Measurements from ENCODE around the gene VPS39.

Gene VPS39

DNA sequence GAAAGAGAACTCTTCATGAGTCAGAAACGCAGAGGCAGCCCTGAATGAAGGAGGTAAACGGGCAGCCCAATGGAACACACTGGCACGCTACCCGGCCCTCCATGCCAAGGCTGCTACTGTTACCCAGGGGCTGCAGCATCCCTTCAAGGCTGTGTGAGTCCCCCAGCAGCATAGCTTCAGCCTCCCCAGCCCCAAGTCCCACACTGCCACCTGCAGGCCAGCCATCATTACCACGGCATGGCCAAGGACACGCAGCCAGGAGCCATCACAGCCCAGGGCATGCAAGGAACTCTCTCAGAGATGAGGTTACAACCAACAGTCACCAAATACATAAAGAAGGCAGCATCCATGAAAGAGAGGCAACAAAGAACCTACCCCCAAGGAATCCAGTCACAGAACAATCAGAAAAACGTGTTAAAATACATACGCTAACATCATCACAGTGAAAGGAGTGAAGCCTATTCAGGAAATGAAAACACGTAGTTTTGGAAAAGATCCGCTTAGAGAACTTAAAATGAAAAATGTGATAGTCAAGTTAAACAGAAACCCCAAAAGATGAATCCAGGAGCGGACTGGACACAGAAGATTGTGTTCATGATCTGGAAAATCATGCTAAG is 74.1 kb downstream of the VPS39 start:
- Histone ChIP-seq H3K9me3 (ENCODE audit: control insufficient read depth, low read length) (no peaks in the 10 kb centered on the region), H2AFZ (no peak overlapping the region), H3K9ac (no peak overlapping the region), H3K27ac (no peak overlapping the region), H3K27me3 (ENCODE audit: control insufficient read depth, insufficient read depth, low read length) (no peaks in the 10 kb centered on the region), H3K4me3 (ENCODE audit: low read depth, low read length) (no peak overlapping the region), H3K36me3 (ENCODE audit: control insufficient read depth, insufficient read depth, low read length) (no peaks in the 10 kb centered on the region), H3K4me1 (no peaks in the 10 kb centered on the region), H3K4me2 (ENCODE audit: low read length) (no peak overlapping the region), H3K79me2 (no peaks in the 10 kb centered on the region)
- TF ChIP-seq, protein P1, sequence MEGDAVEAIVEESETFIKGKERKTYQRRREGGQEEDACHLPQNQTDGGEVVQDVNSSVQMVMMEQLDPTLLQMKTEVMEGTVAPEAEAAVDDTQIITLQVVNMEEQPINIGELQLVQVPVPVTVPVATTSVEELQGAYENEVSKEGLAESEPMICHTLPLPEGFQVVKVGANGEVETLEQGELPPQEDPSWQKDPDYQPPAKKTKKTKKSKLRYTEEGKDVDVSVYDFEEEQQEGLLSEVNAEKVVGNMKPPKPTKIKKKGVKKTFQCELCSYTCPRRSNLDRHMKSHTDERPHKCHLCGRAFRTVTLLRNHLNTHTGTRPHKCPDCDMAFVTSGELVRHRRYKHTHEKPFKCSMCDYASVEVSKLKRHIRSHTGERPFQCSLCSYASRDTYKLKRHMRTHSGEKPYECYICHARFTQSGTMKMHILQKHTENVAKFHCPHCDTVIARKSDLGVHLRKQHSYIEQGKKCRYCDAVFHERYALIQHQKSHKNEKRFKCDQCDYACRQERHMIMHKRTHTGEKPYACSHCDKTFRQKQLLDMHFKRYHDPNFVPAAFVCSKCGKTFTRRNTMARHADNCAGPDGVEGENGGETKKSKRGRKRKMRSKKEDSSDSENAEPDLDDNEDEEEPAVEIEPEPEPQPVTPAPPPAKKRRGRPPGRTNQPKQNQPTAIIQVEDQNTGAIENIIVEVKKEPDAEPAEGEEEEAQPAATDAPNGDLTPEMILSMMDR (IDR thresholded peaks at IDR 0.05) = peak; percentile 33

DNA sequence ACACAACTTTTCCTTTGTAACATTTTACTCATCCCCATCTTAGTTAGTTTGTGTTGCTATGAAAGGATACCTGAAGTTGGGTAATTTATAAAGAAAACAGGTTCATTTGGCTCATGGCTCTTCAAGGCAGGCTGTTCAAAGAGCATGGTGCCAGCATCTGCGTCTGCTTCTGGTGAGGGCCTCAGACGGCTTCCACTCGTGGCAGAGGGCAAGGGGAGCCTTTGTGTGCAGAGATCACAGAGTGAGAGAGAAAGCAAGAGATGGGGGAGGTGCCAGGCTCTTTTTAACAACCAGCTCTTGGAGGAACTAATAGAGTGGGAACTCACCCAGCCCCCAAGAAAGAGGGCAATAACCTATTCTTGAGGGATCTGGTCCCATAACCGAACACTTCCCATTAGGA is 74.7 kb downstream of the VPS39 start:
- H3K4me1 ChIP-seq = no peaks in the 10 kb centered on the region
- no peak overlapping the region for H2AFZ ChIP-seq
- no peak overlapping the region for H3K4me3 ChIP-seq (ENCODE audit: low read depth, low read length)
- H3K36me3 ChIP-seq (ENCODE audit: control insufficient read depth, insufficient read depth, low read length) = no peaks in the 10 kb centered on the region
- no peak overlapping the region for H3K9ac ChIP-seq
- TF ChIP-seq, protein P1 (IDR thresholded peaks at IDR 0.05) = no peak
- H3K27me3 ChIP-seq (ENCODE audit: control insufficient read depth, insufficient read depth, low read length) = no peaks in the 10 kb centered on the region
- no peaks in the 10 kb centered on the region for H3K79me2 ChIP-seq
- no peak overlapping the region for H3K4me2 ChIP-seq (ENCODE audit: low read length)
- no peaks in the 10 kb centered on the region for H3K9me3 ChIP-seq (ENCODE audit: control insufficient read depth, low read length)
- no peak overlapping the region for H3K27ac ChIP-seq

DNA sequence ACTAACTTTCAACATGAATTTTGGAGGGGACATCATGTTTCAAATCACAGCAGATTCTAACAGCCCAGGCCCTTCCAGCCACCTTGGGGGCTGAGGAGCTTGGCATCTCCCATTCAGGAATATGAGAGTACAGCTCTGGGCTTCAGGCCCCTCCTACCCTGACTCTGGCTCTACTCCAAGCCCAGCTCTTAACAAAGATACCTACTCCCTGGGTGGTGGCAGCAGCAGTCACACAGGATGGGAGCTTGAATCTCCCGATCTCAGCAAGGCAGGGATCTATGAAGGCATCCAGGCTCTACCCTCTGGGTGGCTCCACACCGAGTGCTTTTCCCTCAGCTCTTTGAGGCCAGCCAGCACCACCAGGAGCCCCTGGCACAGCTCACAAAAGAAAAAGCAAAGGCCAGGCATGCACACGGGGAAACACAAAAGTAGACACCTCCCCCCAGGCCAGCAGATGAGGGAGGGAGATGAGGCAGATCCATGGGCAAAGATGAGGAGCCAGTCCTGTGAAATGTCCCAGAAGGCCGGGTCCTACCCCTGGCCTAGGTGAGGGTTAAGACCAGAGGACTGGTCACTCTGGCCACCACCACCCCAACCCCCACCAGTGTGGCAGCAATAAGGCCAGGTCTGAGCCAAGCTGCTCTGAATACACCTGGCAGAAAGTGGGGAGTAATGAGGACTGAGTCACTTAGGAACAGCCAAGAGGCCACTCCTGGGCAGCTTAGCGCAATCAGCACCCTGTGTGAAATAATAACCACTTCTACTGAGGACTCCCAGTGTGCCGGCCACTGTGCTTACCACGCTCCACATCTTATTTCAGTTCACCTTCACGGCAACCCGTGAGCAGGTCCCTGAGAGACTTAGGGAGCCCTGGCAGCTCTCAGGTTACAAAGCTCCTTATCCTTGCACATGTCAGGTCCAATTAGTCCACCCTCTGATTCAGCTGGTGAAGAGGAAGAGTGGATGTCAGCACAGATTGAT is 76.0 kb downstream of the VPS39 start:
- H3K4me1 ChIP-seq = no peaks in the 10 kb centered on the region
- no peak overlapping the region for H3K27ac ChIP-seq
- no peak overlapping the region for H3K9ac ChIP-seq
- no peaks in the 10 kb centered on the region for H3K79me2 ChIP-seq
- no peaks in the 10 kb centered on the region for H3K9me3 ChIP-seq (ENCODE audit: control insufficient read depth, low read length)
- peak overlapping the region; percentile 20 for H2AFZ ChIP-seq
- H3K36me3 ChIP-seq (ENCODE audit: control insufficient read depth, insufficient read depth, low read length) = no peaks in the 10 kb centered on the region
- no peak overlapping the region for H3K4me3 ChIP-seq (ENCODE audit: low read depth, low read length)
- H3K27me3 ChIP-seq (ENCODE audit: control insufficient read depth, insufficient read depth, low read length) = no peaks in the 10 kb centered on the region
- TF ChIP-seq, protein P1 (IDR thresholded peaks at IDR 0.05) = no peak
- H3K4me2 ChIP-seq (ENCODE audit: low read length) = no peak overlapping the region

DNA sequence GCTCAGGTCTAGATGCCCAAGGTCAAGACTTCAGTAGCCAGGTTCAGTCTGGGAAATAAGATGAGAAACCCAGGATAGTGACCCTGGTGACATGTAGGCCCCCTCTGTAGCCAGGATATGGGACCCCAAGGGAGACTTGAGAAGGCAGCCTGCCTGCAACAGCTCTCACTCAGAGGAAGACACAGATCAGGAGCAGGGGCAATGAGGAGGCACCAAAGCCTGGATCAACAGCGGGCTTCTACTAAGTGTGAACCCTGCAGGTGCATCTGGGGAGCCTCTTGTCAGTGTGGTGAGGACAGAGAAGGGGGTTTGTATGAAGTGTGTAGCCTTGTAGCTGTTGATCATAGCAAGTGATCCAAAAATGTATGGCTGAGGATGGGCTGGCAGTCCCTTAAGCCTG is 77.1 kb downstream of the VPS39 start:
- Histone ChIP-seq H3K4me1 (no peaks in the 10 kb centered on the region), H3K27ac (no peak overlapping the region), H3K9ac (no peak overlapping the region), H2AFZ (no peak overlapping the region), H3K4me3 (ENCODE audit: low read depth, low read length) (no peak overlapping the region), H3K4me2 (ENCODE audit: low read length) (no peak overlapping the region), H3K79me2 (no peaks in the 10 kb centered on the region), H3K27me3 (ENCODE audit: control insufficient read depth, insufficient read depth, low read length) (no peaks in the 10 kb centered on the region), H3K36me3 (ENCODE audit: control insufficient read depth, insufficient read depth, low read length) (no peaks in the 10 kb centered on the region), H3K9me3 (ENCODE audit: control insufficient read depth, low read length) (no peaks in the 10 kb centered on the region)
- TF ChIP-seq, protein P1 (IDR thresholded peaks at IDR 0.05) = no peak

All from parathyroid adenoma (tissue), 2 donors.